CD4-positive, CD25-positive, alpha-beta regulatory T cell (primary cell): ENCODE measurements around the gene SNRNP70. TPM values are rescaled to one million over a fixed set of nuclear protein-coding genes. Genes with fewer than 3 reads are reported as not detected.
"Not testable (repeated sequence)": the region's sequence is repeated elsewhere in the genome, so short reads cannot be mapped to it uniquely, and the experiment has no call there.

Source experiments
- ATAC-seq, 2 donors: fragments of 150-1000 bp; cut with Tn5 transposase; one replicate each; pipeline ENCODE4 v1.10.0; 2021; ENCODE audit warnings: low read depth in 2 of 2, moderate number of reproducible peaks in 2 of 2, moderate library complexity in 1 of 2
- DNase-seq, 3 donors: peaks; one replicate each; pipeline versions ENCODE4 v3.0.0 to v3.0.0-alpha.2; 2012 to 2022; ENCODE audit warnings: mixed read lengths in 1 of 3
- H3K27ac ChIP-seq: one replicate; pipeline ENCODE4 v1.7.0; 2013; ENCODE audit warnings: mild to moderate bottlenecking, low read length; ENCODE audit not compliant: insufficient read depth, poor library complexity, severe bottlenecking
- H3K27me3 ChIP-seq: one replicate; pipeline ENCODE4 v1.7.0; 2013; ENCODE audit warnings: low read length; ENCODE audit not compliant: control insufficient read depth, insufficient read depth
- H3K36me3 ChIP-seq: one replicate; pipeline ENCODE4 v1.7.0; 2013; ENCODE audit warnings: mild to moderate bottlenecking, low read length, moderate library complexity; ENCODE audit not compliant: control insufficient read depth, insufficient read depth
- H3K4me1 ChIP-seq: 2 replicates; pipeline ENCODE4 v1.7.0; 2013; ENCODE audit warnings: mild to moderate bottlenecking, low read length; ENCODE audit not compliant: insufficient read depth, control insufficient read depth, poor library complexity, severe bottlenecking
- H3K4me3 ChIP-seq: one replicate; pipeline ENCODE4 v1.7.0; 2013; ENCODE audit warnings: low read depth, mild to moderate bottlenecking, low read length, moderate library complexity
- H3K9me3 ChIP-seq, 2 experiments: 1 replicate in 1 of 2; 2 replicates in 1 of 2; pipeline ENCODE4 v1.7.0; 2013; ENCODE audit warnings: low read length in 2 of 2, mild to moderate bottlenecking in 1 of 2, moderate library complexity in 1 of 2; ENCODE audit not compliant: control insufficient read depth in 2 of 2
- H3K27ac Mint-ChIP-seq, 3 donors: one replicate each; pipeline ENCODE4 v1.8.0; 2020 to 2022; ENCODE audit warnings: mild to moderate bottlenecking in 3 of 3, mixed read lengths in 3 of 3, moderate library complexity in 2 of 3
- H3K27me3 Mint-ChIP-seq: one replicate; pipeline ENCODE4 v1.8.0; 2022; ENCODE audit warnings: mild to moderate bottlenecking, mixed read lengths
- H3K36me3 Mint-ChIP-seq: one replicate; pipeline ENCODE4 v1.8.0; 2020; ENCODE audit warnings: mixed read lengths
- H3K4me1 Mint-ChIP-seq, 4 donors: one replicate each; pipeline ENCODE4 v1.8.0; 2020 to 2022; ENCODE audit warnings: mixed read lengths in 4 of 4, mild to moderate bottlenecking in 1 of 4
- H3K4me3 Mint-ChIP-seq, 4 donors: one replicate each; pipeline ENCODE4 v1.8.0; 2020 to 2022; ENCODE audit warnings: mild to moderate bottlenecking in 4 of 4, mixed read lengths in 4 of 4, moderate library complexity in 3 of 4
- H3K9me3 Mint-ChIP-seq, 7 donors: one replicate each; pipeline ENCODE4 v1.8.0; 2020 to 2022; ENCODE audit warnings: mixed read lengths in 7 of 7, mild to moderate bottlenecking in 3 of 7, moderate library complexity in 2 of 7
- polyA plus RNA-seq, 4 donors: library from polyadenylated mRNA; unstranded; fragments of 300-500 nt; fragmentation: Illumina TruSeq; gene quantifications; one replicate each; pipeline ENCODE4 v1.2.3, GENCODE V29; 2021
- total RNA-seq: library from RNA; stranded (reverse); gene quantifications from one replicate; pipeline ENCODE4 v1.2.3, GENCODE V29; 2022

SNRNP70 gene, protein sequence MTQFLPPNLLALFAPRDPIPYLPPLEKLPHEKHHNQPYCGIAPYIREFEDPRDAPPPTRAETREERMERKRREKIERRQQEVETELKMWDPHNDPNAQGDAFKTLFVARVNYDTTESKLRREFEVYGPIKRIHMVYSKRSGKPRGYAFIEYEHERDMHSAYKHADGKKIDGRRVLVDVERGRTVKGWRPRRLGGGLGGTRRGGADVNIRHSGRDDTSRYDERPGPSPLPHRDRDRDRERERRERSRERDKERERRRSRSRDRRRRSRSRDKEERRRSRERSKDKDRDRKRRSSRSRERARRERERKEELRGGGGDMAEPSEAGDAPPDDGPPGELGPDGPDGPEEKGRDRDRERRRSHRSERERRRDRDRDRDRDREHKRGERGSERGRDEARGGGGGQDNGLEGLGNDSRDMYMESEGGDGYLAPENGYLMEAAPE
- 381 TPM for total RNA-seq
- 10 to 100 TPM; 45.5 to 55.4 (median 52.2) TPM for polyA plus RNA-seq

DNA sequence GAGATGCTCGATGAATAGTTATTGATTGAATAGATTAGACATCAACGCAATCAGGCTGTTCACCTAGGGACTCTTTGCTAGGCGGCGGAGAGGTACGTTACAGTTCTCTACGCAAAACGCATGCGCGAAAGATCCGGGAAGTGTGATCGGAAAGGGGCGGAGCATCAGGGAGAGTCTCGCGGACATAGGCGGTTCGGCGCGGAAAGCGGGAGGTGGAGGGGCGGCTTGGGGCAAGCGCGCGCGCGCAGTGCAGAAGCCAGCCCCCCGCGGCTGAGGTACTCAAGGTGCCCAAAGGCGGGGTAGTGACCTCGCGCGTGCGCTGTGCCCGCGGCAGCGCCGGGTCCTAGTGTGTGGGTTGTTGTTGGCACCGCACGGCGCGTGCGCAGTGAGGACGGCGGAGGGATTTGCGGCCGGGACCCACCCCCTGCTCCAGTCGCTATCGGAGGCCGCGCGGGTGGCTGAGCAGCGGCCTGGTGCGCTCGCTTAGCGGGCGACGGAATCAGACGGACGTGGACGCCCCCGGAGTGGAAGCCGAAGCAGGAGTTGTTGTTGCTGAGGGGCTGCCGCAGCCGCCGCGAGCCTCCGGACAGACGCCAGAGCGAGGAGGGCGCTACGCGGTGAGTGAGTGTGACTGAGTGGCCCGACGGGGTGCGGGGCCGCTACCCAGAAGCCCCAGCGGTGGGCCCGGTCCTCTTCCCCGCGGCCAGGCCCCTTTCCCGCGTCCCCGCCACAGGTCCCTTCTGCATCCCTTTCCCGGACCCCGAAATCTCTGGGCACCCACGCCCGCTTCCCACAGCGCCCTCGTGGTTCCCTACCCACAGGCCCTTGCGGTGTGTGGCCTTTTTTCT lies at the start of gene SNRNP70:
Gene SNRNP70 (plus strand): TSS at position 432 of the 848 bp plus-strand sequence. CDS start 964 bp downstream, outside the sequence.
- peaks cover 0 to 47% (median 26%) of the 10 kb centered on the region in 4 donors for H3K4me1 Mint-ChIP-seq
- H3K9me3 Mint-ChIP-seq: peaks cover 0 to 2% (median 0%) of the 10 kb centered on the region in 7 donors
- H3K36me3 Mint-ChIP-seq: peaks cover 13% of the 10 kb centered on the region
- peak within 1 kb of the TSS; percentile 79 to 99 (median 86) for H3K27ac Mint-ChIP-seq
- Histone ChIP-seq H3K4me3 (peak within 1 kb of the TSS; percentile 95), H3K9me3 (no peaks in the 10 kb centered on the region), H3K27me3 (no peaks in the 10 kb centered on the region), H3K27ac (peak within 1 kb of the TSS; percentile 83), H3K36me3 (peaks cover 19% of the 10 kb centered on the region), H3K4me1 (peaks cover 33% of the 10 kb centered on the region)
- peaks cover 11% of the 10 kb centered on the region for H3K27me3 Mint-ChIP-seq
- ATAC-seq (peak; percentile 91 to 92), DNase-seq (peak; percentile 99 to 100 (median 100))
- H3K4me3 Mint-ChIP-seq: peak within 1 kb of the TSS; percentile 84 to 96 (median 93)

DNA sequence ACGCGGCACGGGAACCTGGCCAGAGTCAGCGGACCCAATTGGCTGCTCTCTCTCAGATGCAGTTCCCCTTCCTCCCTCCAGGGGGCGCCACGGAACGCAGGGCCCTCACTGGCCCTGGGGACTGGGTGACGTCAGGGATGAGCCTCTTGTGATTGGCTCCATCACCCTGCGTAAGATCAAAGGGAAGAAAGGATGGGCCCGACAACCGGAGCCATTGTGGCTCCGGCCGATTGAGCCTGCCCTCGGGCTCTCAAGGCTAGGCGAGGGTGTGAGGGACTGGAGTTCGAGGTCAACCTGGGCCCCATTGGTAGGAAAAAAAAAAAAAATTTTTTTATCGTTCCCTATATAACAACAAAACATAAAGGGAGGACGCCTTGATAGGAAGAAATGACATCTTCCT lies 48.4 kb upstream of the SNRNP70 start, which contains the start of gene CGB1:
Gene CGB1 (minus strand): TSS at position 81 of the 400 bp plus-strand sequence. CDS start 184 bp downstream, outside the sequence.
- H3K4me1 Mint-ChIP-seq, H3K4me1 ChIP-seq, ATAC-seq, H3K4me3 Mint-ChIP-seq, H3K27ac ChIP-seq, H3K27me3 ChIP-seq, DNase-seq, H3K27ac Mint-ChIP-seq, H3K27me3 Mint-ChIP-seq, H3K36me3 ChIP-seq, H3K36me3 Mint-ChIP-seq, H3K9me3 Mint-ChIP-seq, H3K9me3 ChIP-seq, H3K4me3 ChIP-seq: not testable (repeated sequence)

DNA sequence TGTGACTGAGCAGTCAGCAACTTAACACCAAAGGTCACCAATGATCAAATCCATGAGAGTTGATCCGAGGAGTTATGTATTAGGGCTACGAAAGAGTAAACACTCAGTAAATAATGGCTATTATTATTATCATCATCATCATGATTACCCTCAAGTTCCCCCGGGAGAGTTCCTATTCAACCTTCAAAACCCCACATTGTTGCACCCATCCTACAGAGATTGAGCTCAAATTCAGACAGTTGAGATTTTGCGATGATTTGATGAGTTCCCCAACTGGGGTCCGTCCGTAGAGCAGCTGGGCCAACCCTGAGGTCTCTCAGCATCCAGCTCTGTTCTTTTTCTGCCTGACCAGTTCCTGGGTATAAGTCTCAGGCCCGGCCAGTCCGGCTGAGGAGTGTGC lies 47.1 kb upstream of the SNRNP70 start:
- H3K4me1 Mint-ChIP-seq, H3K4me3 ChIP-seq, ATAC-seq: not testable (repeated sequence)

DNA sequence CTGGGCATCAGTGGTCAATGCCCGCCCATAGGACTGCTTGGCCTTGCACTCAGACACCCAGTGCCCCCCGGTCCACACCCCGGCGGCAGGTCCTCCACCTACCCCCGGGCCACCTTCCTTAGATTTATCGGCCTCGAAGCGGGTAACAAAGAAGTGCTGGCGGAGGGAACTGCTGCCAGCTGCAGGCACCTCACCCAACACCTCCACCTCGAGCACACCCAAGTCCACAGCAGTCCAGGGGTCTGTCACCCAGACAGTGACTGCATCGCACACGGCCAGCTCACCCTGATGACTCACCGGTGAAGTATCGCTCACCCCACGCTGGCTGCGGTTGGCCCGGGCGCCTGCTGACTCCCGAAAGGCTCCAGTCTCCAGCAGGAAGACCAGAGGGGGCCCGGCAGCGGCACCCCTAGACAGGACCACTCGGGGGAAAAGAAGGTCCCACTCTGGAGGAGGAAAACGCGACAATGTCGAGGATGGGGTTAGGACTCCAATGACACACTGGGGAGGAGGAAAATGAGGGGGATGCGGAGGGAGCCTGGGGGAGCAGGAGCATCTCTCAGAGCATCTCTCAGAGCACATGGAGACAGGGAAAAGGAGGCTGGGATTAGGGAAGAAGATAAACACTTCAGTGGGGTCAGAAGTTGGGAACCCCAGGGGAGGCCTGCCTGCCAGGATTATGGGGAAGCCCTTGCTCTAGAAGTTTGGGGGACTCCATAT lies 46.5 kb upstream of the SNRNP70 start:
- H3K27me3 Mint-ChIP-seq, H3K4me3 ChIP-seq, H3K4me3 Mint-ChIP-seq, H3K27ac ChIP-seq, H3K9me3 Mint-ChIP-seq, DNase-seq, H3K36me3 ChIP-seq, H3K36me3 Mint-ChIP-seq, H3K4me1 Mint-ChIP-seq, ATAC-seq, H3K9me3 ChIP-seq, H3K27me3 ChIP-seq, H3K4me1 ChIP-seq, H3K27ac Mint-ChIP-seq: not testable (repeated sequence)

More for the DNA sequence above, 47.1 kb upstream of the SNRNP70 start:
- not testable (repeated sequence) for H3K27me3 ChIP-seq, H3K9me3 Mint-ChIP-seq, DNase-seq, H3K4me3 Mint-ChIP-seq, H3K27ac ChIP-seq, H3K36me3 ChIP-seq, H3K9me3 ChIP-seq, H3K36me3 Mint-ChIP-seq, H3K27me3 Mint-ChIP-seq, H3K27ac Mint-ChIP-seq, H3K4me1 ChIP-seq

DNA sequence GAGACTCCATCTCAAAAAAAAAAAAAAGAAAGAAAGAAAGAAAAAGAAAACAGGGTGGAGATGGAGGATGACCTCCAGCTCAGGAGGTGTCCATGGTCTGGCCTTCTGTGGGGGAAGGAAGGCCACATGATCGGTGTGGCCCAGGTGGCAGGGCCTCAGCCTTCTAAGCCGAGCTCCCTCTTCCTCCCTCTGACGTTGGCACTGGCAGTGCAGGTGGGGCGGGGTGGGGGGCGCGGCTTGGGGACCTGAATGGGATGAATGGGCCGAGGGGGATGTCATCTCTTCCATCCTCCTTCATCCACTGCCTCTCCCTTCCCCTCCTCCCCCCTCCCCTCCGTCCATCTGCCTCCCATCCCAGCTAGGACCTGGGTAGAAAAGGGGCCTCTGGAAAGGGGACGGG lies 45.5 kb upstream of the SNRNP70 start:
- not testable (repeated sequence) for H3K27ac ChIP-seq, H3K27me3 Mint-ChIP-seq, ATAC-seq, H3K4me1 Mint-ChIP-seq, H3K4me1 ChIP-seq, H3K4me3 Mint-ChIP-seq, H3K27me3 ChIP-seq, H3K27ac Mint-ChIP-seq, H3K36me3 ChIP-seq, H3K9me3 Mint-ChIP-seq, H3K4me3 ChIP-seq, H3K9me3 ChIP-seq, H3K36me3 Mint-ChIP-seq, DNase-seq

DNA sequence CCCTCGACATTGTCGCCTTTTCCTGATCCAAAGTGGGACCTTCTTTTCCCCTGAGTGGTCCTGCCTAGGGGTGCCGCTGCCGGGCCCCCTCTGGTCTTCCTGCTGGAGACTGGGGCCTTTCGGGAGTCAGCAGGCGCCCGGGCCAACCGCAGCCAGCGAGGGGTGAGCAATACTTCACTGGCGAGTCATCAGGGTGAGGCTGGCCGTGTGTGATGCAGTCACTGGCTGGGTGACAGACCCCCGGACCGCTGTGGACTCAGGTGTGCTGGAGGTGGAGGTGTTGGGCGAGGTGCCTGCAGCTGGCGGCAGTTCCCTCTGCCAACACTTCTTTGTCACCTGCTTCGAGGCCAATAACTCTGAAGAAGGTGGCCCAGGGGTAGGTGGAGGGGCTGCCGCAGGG lies 43.1 kb upstream of the SNRNP70 start:
- Mint-ChIP-seq H3K27ac (peak overlapping the region in 1 of 3 donors; percentile 72), H3K36me3 (no peaks in the 10 kb centered on the region), H3K4me1 (no peaks in the 10 kb centered on the region), H3K9me3 (no peaks in the 10 kb centered on the region), H3K4me3 (no peak overlapping the region), H3K27me3 (no peaks in the 10 kb centered on the region)
- Histone ChIP-seq H3K27me3 (no peaks in the 10 kb centered on the region), H3K36me3 (no peaks in the 10 kb centered on the region), H3K27ac (no peak overlapping the region), H3K4me3 (no peak overlapping the region), H3K4me1 (no peaks in the 10 kb centered on the region), H3K9me3 (no peaks in the 10 kb centered on the region)
- ATAC-seq: no peak
- DNase-seq: no peak

DNA sequence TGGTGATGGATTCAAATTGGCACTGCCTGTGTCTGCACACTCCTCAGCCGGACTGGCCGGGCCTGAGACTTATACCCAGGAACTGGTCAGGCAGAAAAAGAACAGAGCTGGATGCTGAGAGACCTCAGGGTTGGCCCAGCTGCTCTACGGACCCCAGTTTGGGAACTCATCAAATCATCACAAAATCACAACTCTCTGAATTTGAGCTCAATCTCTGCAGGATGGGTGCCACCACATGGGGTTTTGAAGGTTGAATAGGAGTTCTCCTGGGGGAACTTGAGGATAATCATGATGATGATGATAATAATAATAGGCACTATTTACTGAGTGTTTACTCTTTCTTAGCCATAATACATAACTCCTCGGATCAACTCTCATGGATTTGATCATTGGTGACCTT lies 42.6 kb upstream of the SNRNP70 start:
- H3K36me3 Mint-ChIP-seq, H3K4me3 ChIP-seq, DNase-seq: not testable (repeated sequence)

More for the DNA sequence above, 42.6 kb upstream of the SNRNP70 start:
- H3K9me3 ChIP-seq, H3K27me3 ChIP-seq, ATAC-seq, H3K36me3 ChIP-seq, H3K4me1 Mint-ChIP-seq, H3K9me3 Mint-ChIP-seq, H3K4me1 ChIP-seq, H3K27ac Mint-ChIP-seq, H3K4me3 Mint-ChIP-seq, H3K27ac ChIP-seq, H3K27me3 Mint-ChIP-seq: not testable (repeated sequence)
